ENCODE measurements around the gene IGF1R. TPM values are rescaled to one million over a fixed set of nuclear protein-coding genes. Genes with fewer than 3 reads are reported as not detected.

Gene IGF1R
- total RNA-seq, 1 experiment from 2014 or later, result 51.6 TPM

DNA sequence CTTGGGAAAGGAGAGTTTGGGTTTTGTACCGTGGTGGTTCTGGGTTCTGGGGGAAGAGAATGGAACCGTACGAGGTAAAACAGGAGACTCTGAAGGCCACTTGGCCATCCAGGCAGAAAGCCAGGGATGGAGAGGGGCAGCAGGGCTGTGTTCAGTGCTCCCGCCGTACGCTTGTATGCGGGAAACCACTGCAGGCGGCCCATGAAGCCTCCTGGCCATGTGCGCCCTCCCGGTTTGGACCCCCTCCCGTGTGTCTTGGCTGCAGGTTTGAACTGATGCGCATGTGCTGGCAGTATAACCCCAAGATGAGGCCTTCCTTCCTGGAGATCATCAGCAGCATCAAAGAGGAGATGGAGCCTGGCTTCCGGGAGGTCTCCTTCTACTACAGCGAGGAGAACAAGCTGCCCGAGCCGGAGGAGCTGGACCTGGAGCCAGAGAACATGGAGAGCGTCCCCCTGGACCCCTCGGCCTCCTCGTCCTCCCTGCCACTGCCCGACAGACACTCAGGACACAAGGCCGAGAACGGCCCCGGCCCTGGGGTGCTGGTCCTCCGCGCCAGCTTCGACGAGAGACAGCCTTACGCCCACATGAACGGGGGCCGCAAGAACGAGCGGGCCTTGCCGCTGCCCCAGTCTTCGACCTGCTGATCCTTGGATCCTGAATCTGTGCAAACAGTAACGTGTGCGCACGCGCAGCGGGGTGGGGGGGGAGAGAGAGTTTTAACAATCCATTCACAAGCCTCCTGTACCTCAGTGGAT is 308.6 kb downstream of the IGF1R start:
- CTCF ChIA-PET, result interaction anchor here (0.6 kb wide), 1 partner anchor 51 kb away, joined by 3 read pairs; the partner anchor contains the start of gene PGPEP1L
- H3K4me3 Mint-ChIP-seq (ENCODE audit: unreplicated experiment), result no peak overlapping the region

DNA sequence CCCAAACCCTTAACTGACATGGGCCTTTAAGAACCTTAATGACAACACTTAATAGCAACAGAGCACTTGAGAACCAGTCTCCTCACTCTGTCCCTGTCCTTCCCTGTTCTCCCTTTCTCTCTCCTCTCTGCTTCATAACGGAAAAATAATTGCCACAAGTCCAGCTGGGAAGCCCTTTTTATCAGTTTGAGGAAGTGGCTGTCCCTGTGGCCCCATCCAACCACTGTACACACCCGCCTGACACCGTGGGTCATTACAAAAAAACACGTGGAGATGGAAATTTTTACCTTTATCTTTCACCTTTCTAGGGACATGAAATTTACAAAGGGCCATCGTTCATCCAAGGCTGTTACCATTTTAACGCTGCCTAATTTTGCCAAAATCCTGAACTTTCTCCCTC is 309.3 kb downstream of the IGF1R start:
- no peaks in the 10 kb centered on the region for H3K9me3 ChIP-seq
- no peak overlapping the region for H3K4me3 ChIP-seq (ENCODE audit: low read depth, low read length)
- intact Hi-C loops (cut with micrococcal nuclease; ENCODE audit: unreplicated experiment), result no loop called here
- Mint-ChIP-seq H3K36me3 (ENCODE audit: insufficient read depth, unreplicated experiment) (peaks cover 59% of the 10 kb centered on the region), H3K27me3 (ENCODE audit: insufficient read depth, unreplicated experiment) (no peaks in the 10 kb centered on the region), H3K9me3 (ENCODE audit: unreplicated experiment) (peaks cover 12% of the 10 kb centered on the region), H3K4me3 (ENCODE audit: unreplicated experiment) (no peak overlapping the region), H3K27ac (ENCODE audit: unreplicated experiment) (no peak overlapping the region), H3K4me1 (ENCODE audit: low read depth, unreplicated experiment) (no peaks in the 10 kb centered on the region)
- no peaks in the 10 kb centered on the region; the same call in 1 of the 2 replicates for H3K36me3 ChIP-seq (ENCODE audit: control insufficient read depth, insufficient read depth, low read length)
- ChIA-PET POLR2A (no interaction called here), CTCF (no interaction called here)
- no peak for DNase-seq
- TF ChIP-seq, protein P1, sequence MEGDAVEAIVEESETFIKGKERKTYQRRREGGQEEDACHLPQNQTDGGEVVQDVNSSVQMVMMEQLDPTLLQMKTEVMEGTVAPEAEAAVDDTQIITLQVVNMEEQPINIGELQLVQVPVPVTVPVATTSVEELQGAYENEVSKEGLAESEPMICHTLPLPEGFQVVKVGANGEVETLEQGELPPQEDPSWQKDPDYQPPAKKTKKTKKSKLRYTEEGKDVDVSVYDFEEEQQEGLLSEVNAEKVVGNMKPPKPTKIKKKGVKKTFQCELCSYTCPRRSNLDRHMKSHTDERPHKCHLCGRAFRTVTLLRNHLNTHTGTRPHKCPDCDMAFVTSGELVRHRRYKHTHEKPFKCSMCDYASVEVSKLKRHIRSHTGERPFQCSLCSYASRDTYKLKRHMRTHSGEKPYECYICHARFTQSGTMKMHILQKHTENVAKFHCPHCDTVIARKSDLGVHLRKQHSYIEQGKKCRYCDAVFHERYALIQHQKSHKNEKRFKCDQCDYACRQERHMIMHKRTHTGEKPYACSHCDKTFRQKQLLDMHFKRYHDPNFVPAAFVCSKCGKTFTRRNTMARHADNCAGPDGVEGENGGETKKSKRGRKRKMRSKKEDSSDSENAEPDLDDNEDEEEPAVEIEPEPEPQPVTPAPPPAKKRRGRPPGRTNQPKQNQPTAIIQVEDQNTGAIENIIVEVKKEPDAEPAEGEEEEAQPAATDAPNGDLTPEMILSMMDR (IDR thresholded peaks at IDR 0.05; ENCODE audit: insufficient read depth in 1 of 2, low read depth in 1 of 2, low read length in 1 of 2, severe bottlenecking in 1 of 2, unreplicated experiment in 1 of 2), result no peak
- H3K27me3 ChIP-seq (replicated peaks; ENCODE audit: control insufficient read depth, insufficient read depth, low read length), result no peaks in the 10 kb centered on the region
- H3K4me1 ChIP-seq, result no peaks in the 10 kb centered on the region
- BruUV-seq (replicated peaks), result no TSS peak

More for the DNA sequence above, 308.6 kb downstream of the IGF1R start:
- intact Hi-C loops (cut with micrococcal nuclease; ENCODE audit: unreplicated experiment), result no loop called here
- no TSS peak for BruUV-seq (replicated peaks)
- no peak overlapping the region for H3K4me3 ChIP-seq (ENCODE audit: low read depth, low read length)
- no peaks in the 10 kb centered on the region for H3K4me1 ChIP-seq
- POLR2A ChIA-PET, result no interaction called here
- peaks cover 61% of the 10 kb centered on the region for H3K36me3 Mint-ChIP-seq (ENCODE audit: insufficient read depth, unreplicated experiment)
- no peak for DNase-seq
- H3K36me3 ChIP-seq (ENCODE audit: control insufficient read depth, insufficient read depth, low read length), result no peaks in the 10 kb centered on the region
- no peaks in the 10 kb centered on the region for H3K4me1 Mint-ChIP-seq (ENCODE audit: low read depth, unreplicated experiment)
- TF ChIP-seq, protein P1 (IDR thresholded peaks at IDR 0.05; ENCODE audit: insufficient read depth in 1 of 2, low read depth in 1 of 2, low read length in 1 of 2, severe bottlenecking in 1 of 2, unreplicated experiment in 1 of 2), result no peak
- H3K9me3 ChIP-seq, result no peaks in the 10 kb centered on the region
- peaks cover 10% of the 10 kb centered on the region for H3K9me3 Mint-ChIP-seq (ENCODE audit: unreplicated experiment)
- H3K27me3 Mint-ChIP-seq (ENCODE audit: insufficient read depth, unreplicated experiment), result no peaks in the 10 kb centered on the region
- no peak overlapping the region for H3K27ac Mint-ChIP-seq (ENCODE audit: unreplicated experiment)
- H3K27me3 ChIP-seq (replicated peaks; ENCODE audit: control insufficient read depth, insufficient read depth, low read length), result no peaks in the 10 kb centered on the region

DNA sequence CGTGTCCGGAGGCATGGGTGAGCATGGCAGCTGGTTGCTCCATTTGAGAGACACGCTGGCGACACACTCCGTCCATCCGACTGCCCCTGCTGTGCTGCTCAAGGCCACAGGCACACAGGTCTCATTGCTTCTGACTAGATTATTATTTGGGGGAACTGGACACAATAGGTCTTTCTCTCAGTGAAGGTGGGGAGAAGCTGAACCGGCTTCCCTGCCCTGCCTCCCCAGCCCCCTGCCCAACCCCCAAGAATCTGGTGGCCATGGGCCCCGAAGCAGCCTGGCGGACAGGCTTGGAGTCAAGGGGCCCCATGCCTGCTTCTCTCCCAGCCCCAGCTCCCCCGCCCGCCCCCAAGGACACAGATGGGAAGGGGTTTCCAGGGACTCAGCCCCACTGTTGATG is 309.7 kb downstream of the IGF1R start:
- H3K4me3 ChIP-seq (ENCODE audit: low read depth, low read length), result no peak overlapping the region
- no peaks in the 10 kb centered on the region for H3K9me3 ChIP-seq
- no TSS peak for BruUV-seq (replicated peaks)
- intact Hi-C loops (cut with micrococcal nuclease; ENCODE audit: unreplicated experiment), result no loop called here
- TF ChIP-seq, protein P1 (IDR thresholded peaks at IDR 0.05; ENCODE audit: insufficient read depth in 1 of 2, low read depth in 1 of 2, low read length in 1 of 2, severe bottlenecking in 1 of 2, unreplicated experiment in 1 of 2), result no peak
- no peaks in the 10 kb centered on the region for H3K4me1 ChIP-seq
- no peaks in the 10 kb centered on the region; the same call in 1 of the 2 replicates for H3K36me3 ChIP-seq (ENCODE audit: control insufficient read depth, insufficient read depth, low read length)
- CTCF ChIA-PET, result no interaction called here
- no peak for DNase-seq
- H3K27me3 Mint-ChIP-seq (ENCODE audit: insufficient read depth, unreplicated experiment), result no peaks in the 10 kb centered on the region
- no peaks in the 10 kb centered on the region for H3K4me1 Mint-ChIP-seq (ENCODE audit: low read depth, unreplicated experiment)
- H3K27me3 ChIP-seq (replicated peaks; ENCODE audit: control insufficient read depth, insufficient read depth, low read length), result no peaks in the 10 kb centered on the region
- peaks cover 58% of the 10 kb centered on the region for H3K36me3 Mint-ChIP-seq (ENCODE audit: insufficient read depth, unreplicated experiment)
- H3K27ac Mint-ChIP-seq (ENCODE audit: unreplicated experiment), result no peak overlapping the region
- POLR2A ChIA-PET, result no interaction called here
- peaks cover 12% of the 10 kb centered on the region for H3K9me3 Mint-ChIP-seq (ENCODE audit: unreplicated experiment)
- no peak overlapping the region for H3K4me3 Mint-ChIP-seq (ENCODE audit: unreplicated experiment)

Data from Caco-2 (cell line).